Left lung (tissue), 10 donors: Measurements from ENCODE around the gene MTR. TPM values are rescaled to one million over a fixed set of nuclear protein-coding genes. Genes with fewer than 3 reads are reported as not detected.

ENCODE experiments used
- ATAC-seq: fragments of 200-7000 bp; cut with Tn5 transposase; one replicate; pipeline ENCODE4 v1.9.1; 2020; ENCODE audit warnings: moderate library complexity
- DNase-seq, 4 donors: peaks; one replicate each; pipeline ENCODE4 v3.0.0-alpha.2; 2013 to 2020
- H3K27ac ChIP-seq, 2 donors: fragments of 200-600 bp; sonication (generic) in 1 of 2; one replicate each; pipeline versions ENCODE4 v1.5.0 to v1.8.0; 2020 to 2021
- H3K27me3 ChIP-seq, 2 donors: fragments of 200-600 bp; sonication (generic) in 1 of 2; one replicate each; pipeline versions ENCODE4 v1.5.0 to v1.8.0; 2020 to 2021
- H3K36me3 ChIP-seq, 2 donors: fragments of 200-600 bp; sonication (generic) in 1 of 2; one replicate each; pipeline versions ENCODE4 v1.5.0 to v1.8.0; 2020 to 2021
- H3K4me1 ChIP-seq, 2 donors: fragments of 200-600 bp; one replicate each; pipeline ENCODE4 v1.8.0; 2021
- H3K4me3 ChIP-seq, 2 donors: fragments of 200-600 bp; sonication (generic) in 1 of 2; one replicate each; pipeline versions ENCODE4 v1.5.0 to v1.8.0; 2020 to 2021; ENCODE audit warnings: mild to moderate bottlenecking in 1 of 2
- H3K9me3 ChIP-seq, 2 donors: fragments of 200-600 bp; sonication (generic) in 1 of 2; one replicate each; pipeline versions ENCODE4 v1.5.0 to v1.8.0; 2020 to 2021
- CTCF ChIP-seq, 2 donors: fragments of 200-600 bp; sonication (generic) in 1 of 2; IDR thresholded peaks; one replicate each; pipeline versions ENCODE4 v1.5.0 to v1.8.0; 2021; ENCODE audit warnings: antibody characterized with exemption in 2 of 2
- intact Hi-C, 2 donors: fragments of 100-400 bp; cut with DNase I; formaldehyde crosslinking; loops; one replicate each; pipeline versions ENCODE4 v1.11.2 to v1.14.2; 2022
- polyA plus RNA-seq, 6 donors: library from polyadenylated mRNA; unstranded; fragments of 120-200 nt; gene quantifications; one replicate each; pipeline ENCODE4 v1.2.1, GENCODE V29; 2013; ENCODE audit not compliant: insufficient read length in 6 of 6
- total RNA-seq, 2 donors: library from RNA; stranded (reverse); fragmentation: NEBNext Ultra II Directional; extraction: Animal tissue kit (Norgen Biotek cat#: 25700); gene quantifications; one replicate each; pipeline ENCODE4 v1.2.1, GENCODE V29; 2021
- donor health status: DM: no; HTN: yes; CAD: no.
- donor health status: DM: no; HTN: no; CAD: no.

Gene MTR
- total and polyA plus RNA-seq, 8 donors: 35.9 to 52.2 (median 42.3) TPM

DNA sequence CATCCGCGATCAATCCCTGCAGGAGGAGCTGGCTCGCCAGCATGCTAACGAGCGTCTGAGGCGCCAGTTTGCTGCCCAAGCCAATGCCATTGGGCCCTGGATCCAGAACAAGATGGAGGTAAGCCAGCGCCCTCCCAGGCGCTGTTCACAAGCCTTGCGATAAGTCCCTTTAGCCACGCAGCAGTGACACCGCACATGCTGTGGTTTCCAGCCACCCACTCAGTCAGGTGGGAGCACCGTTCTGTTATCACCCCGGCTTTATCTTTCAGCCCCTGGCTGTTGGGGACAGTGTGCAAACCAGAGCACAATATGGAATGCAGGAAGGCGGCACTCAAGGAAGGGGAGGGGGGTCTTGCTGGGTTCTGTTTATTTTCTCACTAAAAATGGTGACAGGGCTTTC is 41.1 kb upstream of the MTR start:
- Histone ChIP-seq H3K4me1 (no peaks in the 10 kb centered on the region), H3K36me3 (no peaks in the 10 kb centered on the region), H3K27ac (no peak overlapping the region), H3K4me3 (no peak overlapping the region), H3K27me3 (peaks cover 0 to 8% of the 10 kb centered on the region in 2 donors), H3K9me3 (no peaks in the 10 kb centered on the region)
- intact Hi-C loops: no loop called here
- DNase-seq (no peak), ATAC-seq (no peak)
- no peak for TF ChIP-seq CTCF (IDR thresholded peaks at IDR 0.05)

DNA sequence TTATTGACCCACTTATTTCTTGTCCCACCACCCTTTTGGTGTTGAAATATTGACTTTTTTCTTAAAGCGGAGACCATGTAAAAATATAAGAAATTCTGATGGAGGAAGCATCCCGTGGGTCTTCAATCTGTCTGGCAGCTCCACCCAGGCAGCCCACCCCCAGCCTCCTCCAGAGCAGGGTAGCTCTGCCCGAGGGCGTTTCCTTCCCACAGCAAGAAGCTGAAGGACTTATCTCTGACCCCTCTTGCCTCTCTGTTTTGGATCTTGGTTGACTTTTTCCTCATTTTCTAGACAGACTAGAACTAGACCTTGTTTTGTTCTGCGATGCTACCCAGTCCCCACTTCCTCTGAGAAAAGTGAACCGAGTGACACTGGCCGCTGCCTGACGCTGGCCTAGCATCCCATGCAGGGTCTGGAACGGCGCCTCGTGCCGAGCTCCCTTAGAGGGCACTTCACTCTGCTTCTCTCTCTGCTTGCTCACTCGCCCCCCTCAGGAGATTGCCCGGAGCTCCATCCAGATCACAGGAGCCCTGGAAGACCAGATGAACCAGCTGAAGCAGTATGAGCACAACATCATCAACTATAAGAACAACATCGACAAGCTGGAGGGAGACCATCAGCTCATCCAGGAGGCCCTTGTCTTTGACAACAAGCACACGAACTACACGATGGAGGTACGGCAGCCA is 40.4 kb upstream of the MTR start:
- H3K27ac ChIP-seq: no peak overlapping the region
- TF ChIP-seq CTCF (IDR thresholded peaks at IDR 0.05): no peak
- H3K27me3 ChIP-seq: peaks cover 0 to 8% of the 10 kb centered on the region in 2 donors
- H3K4me1 ChIP-seq: no peaks in the 10 kb centered on the region
- ATAC-seq (no peak), DNase-seq (no peak)
- no peak overlapping the region for H3K4me3 ChIP-seq
- H3K9me3 ChIP-seq: no peaks in the 10 kb centered on the region
- intact Hi-C loops: loop anchor here in 1 of 2 donors (5.0 kb wide), 1 partner anchor 113 kb away; no protein-coding TSS in a partner anchor
- H3K36me3 ChIP-seq: no peaks in the 10 kb centered on the region

DNA sequence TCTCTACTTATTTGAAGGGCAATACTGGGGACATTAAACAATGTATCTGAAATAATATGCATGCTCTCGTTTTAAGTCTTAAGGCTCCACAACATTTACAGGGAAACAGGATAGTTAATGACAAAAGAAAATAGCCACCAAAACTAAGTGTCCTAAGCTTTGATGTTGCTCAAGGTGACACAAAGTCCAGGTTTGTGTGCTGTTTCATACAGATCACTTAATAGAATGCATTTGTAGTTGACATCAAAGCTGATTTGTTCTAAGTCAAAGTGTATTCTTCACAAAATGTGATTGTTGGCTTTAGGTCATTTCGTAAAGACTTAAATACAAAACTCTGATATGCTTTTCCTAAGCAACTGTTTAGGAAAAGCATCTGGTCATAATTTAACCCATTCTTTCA is 37.5 kb upstream of the MTR start:
- TF ChIP-seq CTCF (IDR thresholded peaks at IDR 0.05): no peak
- H3K4me3 ChIP-seq: no peak overlapping the region
- H3K27me3 ChIP-seq: no peaks in the 10 kb centered on the region
- DNase-seq (no peak), ATAC-seq (no peak)
- no peaks in the 10 kb centered on the region for H3K9me3 ChIP-seq
- intact Hi-C loops: loop anchor here in 1 of 2 donors (5.0 kb wide), 1 partner anchor 110 kb away; no protein-coding TSS in a partner anchor
- no peaks in the 10 kb centered on the region for H3K36me3 ChIP-seq
- H3K27ac ChIP-seq: no peak overlapping the region
- no peaks in the 10 kb centered on the region for H3K4me1 ChIP-seq

- no peaks in the 10 kb centered on the region for H3K9me3 ChIP-seq
- no peaks in the 10 kb centered on the region for H3K36me3 ChIP-seq
- DNase-seq (peak in 1 of 4 donors; percentile 26), ATAC-seq (peak; percentile 64)
- H3K4me1 ChIP-seq: no peaks in the 10 kb centered on the region
- TF ChIP-seq CTCF (IDR thresholded peaks at IDR 0.05): peak; percentile 39 to 59
- H3K4me3 ChIP-seq: no peak overlapping the region
- H3K27ac ChIP-seq: no peak overlapping the region
- intact Hi-C loops: loop anchor here in 1 of 2 donors (5.0 kb wide), 1 partner anchor 108 kb away; no protein-coding TSS in a partner anchor
- H3K27me3 ChIP-seq: no peaks in the 10 kb centered on the region
These were observed 35.7 kb upstream of the MTR start for GRCh38 chr1:236759252-236759859.

- ATAC-seq: no peak
- intact Hi-C loops: loop anchor here in 1 of 2 donors (10.0 kb wide), 1 partner anchor 94 kb away; no protein-coding TSS in a partner anchor
- no peak overlapping the region for H3K27ac ChIP-seq
- DNase-seq: no peak
- no peak for TF ChIP-seq CTCF (IDR thresholded peaks at IDR 0.05)
- H3K36me3 ChIP-seq: no peaks in the 10 kb centered on the region
- no peaks in the 10 kb centered on the region for H3K27me3 ChIP-seq
- H3K4me1 ChIP-seq: no peaks in the 10 kb centered on the region
- H3K9me3 ChIP-seq: no peaks in the 10 kb centered on the region
- no peak overlapping the region for H3K4me3 ChIP-seq
These were observed 34.6 kb upstream of the MTR start for GRCh38 chr1:236760480-236760879.
